ENCODE measurements around the gene PRIMPOL.

PRIMPOL gene

DNA sequence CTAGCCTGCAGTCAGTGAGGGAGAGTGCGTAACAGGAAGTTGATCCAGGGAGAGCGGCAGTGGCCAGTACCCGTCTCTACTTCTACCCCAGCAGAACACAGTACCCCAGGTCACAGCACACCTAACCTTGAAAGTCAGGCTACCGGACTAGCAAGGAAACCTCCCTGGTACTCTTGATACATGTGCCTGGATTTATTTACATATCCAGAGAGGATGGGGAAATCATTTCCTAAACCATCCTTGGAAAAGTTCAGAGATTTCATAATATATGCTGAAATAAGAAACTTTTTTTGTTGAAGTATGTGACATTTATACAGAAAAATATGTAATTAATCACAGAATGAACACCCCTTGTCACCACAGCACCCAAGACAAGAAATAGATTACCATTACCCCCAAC, 24.5 kb downstream of the PRIMPOL start:
- H3K9me3 ChIP-seq (ENCODE audit: control insufficient read depth, low read length) = no peaks in the 10 kb centered on the region
- H3K4me1 ChIP-seq (ENCODE audit: control insufficient read depth, insufficient read depth, low read length) = no peaks in the 10 kb centered on the region
- no peaks in the 10 kb centered on the region for H3K36me3 ChIP-seq (ENCODE audit: control insufficient read depth, insufficient read depth, low read length)
- no peak overlapping the region for H3K9ac ChIP-seq (ENCODE audit: low read length)
- no peak overlapping the region for H3K4me3 ChIP-seq (ENCODE audit: low read length)
- no peaks in the 10 kb centered on the region for H3K27me3 ChIP-seq (ENCODE audit: control insufficient read depth, insufficient read depth, low read length)

GRCh38 chr4:184675018-184675417, 25.5 kb downstream of the PRIMPOL start:
- H3K4me1 ChIP-seq (ENCODE audit: control insufficient read depth, insufficient read depth, low read length) = no peaks in the 10 kb centered on the region
- no peaks in the 10 kb centered on the region for H3K9me3 ChIP-seq (ENCODE audit: control insufficient read depth, low read length)
- H3K4me3 ChIP-seq (ENCODE audit: low read length) = no peak overlapping the region
- no peaks in the 10 kb centered on the region for H3K36me3 ChIP-seq (ENCODE audit: control insufficient read depth, insufficient read depth, low read length)
- no peaks in the 10 kb centered on the region for H3K27me3 ChIP-seq (ENCODE audit: control insufficient read depth, insufficient read depth, low read length)
- H3K9ac ChIP-seq (ENCODE audit: low read length) = no peak overlapping the region

- Histone ChIP-seq H3K36me3 (ENCODE audit: control insufficient read depth, insufficient read depth, low read length) (no peaks in the 10 kb centered on the region), H3K4me1 (ENCODE audit: control insufficient read depth, insufficient read depth, low read length) (no peaks in the 10 kb centered on the region), H3K4me3 (ENCODE audit: low read length) (no peak overlapping the region), H3K9ac (ENCODE audit: low read length) (no peak overlapping the region), H3K9me3 (ENCODE audit: control insufficient read depth, low read length) (no peaks in the 10 kb centered on the region), H3K27me3 (ENCODE audit: control insufficient read depth, insufficient read depth, low read length) (no peaks in the 10 kb centered on the region)
These were observed 26.4 kb downstream of the PRIMPOL start for GRCh38 chr4:184675821-184676492.

- Histone ChIP-seq H3K4me3 (ENCODE audit: low read length) (no peak overlapping the region), H3K9me3 (ENCODE audit: control insufficient read depth, low read length) (no peaks in the 10 kb centered on the region), H3K4me1 (ENCODE audit: control insufficient read depth, insufficient read depth, low read length) (peaks cover 5% of the 10 kb centered on the region), H3K27me3 (ENCODE audit: control insufficient read depth, insufficient read depth, low read length) (no peaks in the 10 kb centered on the region), H3K9ac (ENCODE audit: low read length) (peak overlapping the region; percentile 47), H3K36me3 (ENCODE audit: control insufficient read depth, insufficient read depth, low read length) (no peaks in the 10 kb centered on the region)
These were observed 31.2 kb downstream of the PRIMPOL start for GRCh38 chr4:184680698-184681097.

GRCh38 chr4:184681916-184682315, 32.4 kb downstream of the PRIMPOL start:
- Histone ChIP-seq H3K4me1 (ENCODE audit: control insufficient read depth, insufficient read depth, low read length) (peaks cover 5% of the 10 kb centered on the region), H3K36me3 (ENCODE audit: control insufficient read depth, insufficient read depth, low read length) (no peaks in the 10 kb centered on the region), H3K4me3 (ENCODE audit: low read length) (no peak overlapping the region), H3K9me3 (ENCODE audit: control insufficient read depth, low read length) (no peaks in the 10 kb centered on the region), H3K27me3 (ENCODE audit: control insufficient read depth, insufficient read depth, low read length) (no peaks in the 10 kb centered on the region), H3K9ac (ENCODE audit: low read length) (no peak overlapping the region)

DNA sequence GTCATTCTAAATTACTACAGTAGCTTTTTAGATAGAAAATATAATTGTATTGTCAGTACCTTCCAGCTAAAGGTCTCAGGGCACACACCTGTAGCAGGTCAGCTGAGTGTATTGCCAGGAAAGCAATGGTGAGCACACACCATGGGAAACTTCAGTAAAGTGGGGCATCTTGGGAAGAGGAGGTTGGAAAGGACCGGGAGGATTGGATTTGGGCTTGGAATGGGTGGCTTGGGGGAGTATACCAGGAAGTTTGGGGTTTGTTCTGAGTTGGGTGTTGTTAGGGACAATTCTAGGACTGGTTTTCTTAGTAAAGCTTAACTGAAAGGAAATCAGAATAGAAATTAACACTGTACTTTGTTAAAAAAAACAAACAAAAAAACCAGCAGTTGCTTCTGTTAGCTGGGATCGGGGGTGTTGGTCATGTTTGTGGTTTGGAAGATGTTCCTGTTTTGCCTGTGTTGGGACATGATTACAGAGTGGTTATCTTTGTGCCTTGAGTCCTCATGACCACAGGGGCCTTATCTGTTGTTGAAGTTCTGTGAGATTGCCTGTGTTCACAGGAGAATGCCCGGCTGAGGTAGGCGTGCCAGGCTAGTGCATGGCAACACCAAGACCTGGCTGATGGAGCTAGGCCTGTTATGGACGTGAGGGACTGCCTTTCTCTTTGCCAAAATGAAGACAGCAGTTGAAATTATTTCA, 35.1 kb downstream of the PRIMPOL start:
- no peaks in the 10 kb centered on the region for H3K27me3 ChIP-seq (ENCODE audit: control insufficient read depth, insufficient read depth, low read length)
- no peak overlapping the region for H3K4me3 ChIP-seq (ENCODE audit: low read length)
- H3K9ac ChIP-seq (ENCODE audit: low read length) = no peak overlapping the region
- H3K36me3 ChIP-seq (ENCODE audit: control insufficient read depth, insufficient read depth, low read length) = no peaks in the 10 kb centered on the region
- peaks cover 5% of the 10 kb centered on the region for H3K4me1 ChIP-seq (ENCODE audit: control insufficient read depth, insufficient read depth, low read length)
- no peaks in the 10 kb centered on the region for H3K9me3 ChIP-seq (ENCODE audit: control insufficient read depth, low read length)

- no peaks in the 10 kb centered on the region for H3K36me3 ChIP-seq (ENCODE audit: control insufficient read depth, insufficient read depth, low read length)
- H3K9ac ChIP-seq (ENCODE audit: low read length) = no peak overlapping the region
- no peaks in the 10 kb centered on the region for H3K9me3 ChIP-seq (ENCODE audit: control insufficient read depth, low read length)
- H3K4me1 ChIP-seq (ENCODE audit: control insufficient read depth, insufficient read depth, low read length) = peaks cover 5% of the 10 kb centered on the region
- no peaks in the 10 kb centered on the region for H3K27me3 ChIP-seq (ENCODE audit: control insufficient read depth, insufficient read depth, low read length)
- no peak overlapping the region for H3K4me3 ChIP-seq (ENCODE audit: low read length)
These were observed 38.5 kb downstream of the PRIMPOL start for GRCh38 chr4:184688005-184688404.

GRCh38 chr4:184688447-184688846, 38.9 kb downstream of the PRIMPOL start:
- no peaks in the 10 kb centered on the region for H3K27me3 ChIP-seq (ENCODE audit: control insufficient read depth, insufficient read depth, low read length)
- H3K36me3 ChIP-seq (ENCODE audit: control insufficient read depth, insufficient read depth, low read length) = no peaks in the 10 kb centered on the region
- no peak overlapping the region for H3K4me3 ChIP-seq (ENCODE audit: low read length)
- no peaks in the 10 kb centered on the region for H3K9me3 ChIP-seq (ENCODE audit: control insufficient read depth, low read length)
- no peak overlapping the region for H3K9ac ChIP-seq (ENCODE audit: low read length)
- peaks cover 5% of the 10 kb centered on the region for H3K4me1 ChIP-seq (ENCODE audit: control insufficient read depth, insufficient read depth, low read length)

GRCh38 chr4:184689681-184690080, 40.1 kb downstream of the PRIMPOL start:
- H3K9me3 ChIP-seq (ENCODE audit: control insufficient read depth, low read length) = no peaks in the 10 kb centered on the region
- H3K27me3 ChIP-seq (ENCODE audit: control insufficient read depth, insufficient read depth, low read length) = no peaks in the 10 kb centered on the region
- H3K4me1 ChIP-seq (ENCODE audit: control insufficient read depth, insufficient read depth, low read length) = peaks cover 5% of the 10 kb centered on the region
- H3K36me3 ChIP-seq (ENCODE audit: control insufficient read depth, insufficient read depth, low read length) = no peaks in the 10 kb centered on the region
- no peak overlapping the region for H3K4me3 ChIP-seq (ENCODE audit: low read length)
- no peak overlapping the region for H3K9ac ChIP-seq (ENCODE audit: low read length)

DNA sequence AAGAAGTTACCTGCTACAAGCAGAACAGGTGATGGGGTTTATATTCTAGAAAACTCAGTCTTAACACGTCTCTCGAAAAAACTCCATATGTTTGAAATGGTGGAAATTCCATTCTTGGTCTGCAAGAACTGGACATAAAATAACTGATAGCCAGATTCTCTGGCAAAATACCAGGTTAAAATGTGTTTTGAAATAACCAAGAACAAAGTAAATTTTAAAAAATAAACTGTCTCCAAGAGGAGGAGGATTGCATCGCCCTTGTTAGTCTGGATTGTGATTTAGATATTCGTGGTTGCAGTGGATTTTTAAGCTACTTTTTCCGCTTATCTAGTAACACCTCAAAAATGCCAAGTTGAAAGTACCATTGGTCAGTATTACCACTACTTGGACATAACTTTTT, 43.5 kb downstream of the PRIMPOL start:
- Histone ChIP-seq H3K4me1 (ENCODE audit: control insufficient read depth, insufficient read depth, low read length) (no peaks in the 10 kb centered on the region), H3K27me3 (ENCODE audit: control insufficient read depth, insufficient read depth, low read length) (no peaks in the 10 kb centered on the region), H3K9ac (ENCODE audit: low read length) (no peak overlapping the region), H3K9me3 (ENCODE audit: control insufficient read depth, low read length) (no peaks in the 10 kb centered on the region), H3K4me3 (ENCODE audit: low read length) (no peak overlapping the region), H3K36me3 (ENCODE audit: control insufficient read depth, insufficient read depth, low read length) (no peaks in the 10 kb centered on the region)

DNA sequence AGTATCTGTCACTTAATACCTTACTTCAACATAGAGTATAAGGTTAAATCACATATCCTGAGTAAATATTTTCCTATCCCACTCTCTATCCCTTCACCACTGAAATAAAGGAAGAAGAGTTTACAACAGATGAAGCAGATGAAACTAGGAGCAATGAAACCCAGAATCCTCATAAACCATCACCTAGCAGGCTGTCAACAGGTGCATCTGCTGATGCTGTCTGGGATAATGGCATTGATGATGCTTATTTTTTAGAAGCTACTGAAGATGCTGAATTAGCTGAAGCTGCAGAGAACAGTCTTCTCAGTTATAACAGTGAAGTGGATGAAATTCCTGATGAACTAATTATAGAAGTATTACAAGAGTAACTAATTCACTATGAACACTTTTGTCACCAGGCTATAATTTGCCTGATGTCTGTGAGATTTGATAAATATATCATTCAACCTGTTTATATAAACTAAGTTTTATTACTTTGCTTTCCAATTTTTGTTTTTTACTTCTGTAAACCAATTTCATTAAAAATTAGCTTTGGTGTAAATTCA, 44.9 kb downstream of the PRIMPOL start:
- no peaks in the 10 kb centered on the region for H3K36me3 ChIP-seq (ENCODE audit: control insufficient read depth, insufficient read depth, low read length)

DNA sequence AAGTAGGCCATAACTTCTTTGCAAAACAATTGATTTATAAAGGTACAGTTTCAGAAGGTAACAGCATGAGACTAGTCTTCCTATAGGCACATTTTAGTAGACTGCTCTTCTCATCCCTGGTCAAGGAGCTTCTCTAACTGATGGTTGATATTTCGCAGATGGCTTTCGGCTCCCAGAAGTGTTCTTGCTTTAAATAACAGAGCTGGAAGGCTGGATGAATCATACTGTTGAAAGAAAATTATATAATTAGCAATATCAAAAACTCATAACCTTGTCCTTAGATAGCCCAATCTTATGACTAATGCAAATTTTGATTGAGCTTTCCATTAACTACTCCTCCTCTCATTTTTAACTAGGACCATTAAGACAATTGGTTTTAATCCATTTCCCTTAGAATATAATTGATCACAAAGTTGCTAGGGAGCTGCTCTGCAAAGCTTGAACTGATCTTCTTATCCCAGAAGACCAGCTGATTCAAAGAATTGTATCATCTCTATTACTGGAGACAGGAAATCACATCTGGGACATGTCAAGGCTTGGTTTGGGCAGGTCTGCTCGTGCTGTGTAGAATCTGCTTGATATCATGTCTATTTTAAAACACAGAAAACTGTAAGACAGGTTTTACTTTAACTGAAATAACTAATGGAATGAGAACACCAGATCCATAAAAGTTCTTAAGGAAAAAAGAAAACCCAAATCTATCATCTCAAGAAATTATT, 45.8 kb downstream of the PRIMPOL start:
- Histone ChIP-seq H3K27me3 (ENCODE audit: control insufficient read depth, insufficient read depth, low read length) (no peaks in the 10 kb centered on the region), H3K36me3 (ENCODE audit: control insufficient read depth, insufficient read depth, low read length) (no peaks in the 10 kb centered on the region), H3K9me3 (ENCODE audit: control insufficient read depth, low read length) (no peaks in the 10 kb centered on the region), H3K4me3 (ENCODE audit: low read length) (no peak overlapping the region), H3K9ac (ENCODE audit: low read length) (no peak overlapping the region), H3K4me1 (ENCODE audit: control insufficient read depth, insufficient read depth, low read length) (no peaks in the 10 kb centered on the region)

More for the DNA sequence above, 44.9 kb downstream of the PRIMPOL start:
- no peak overlapping the region for H3K9ac ChIP-seq (ENCODE audit: low read length)
- no peaks in the 10 kb centered on the region for H3K4me1 ChIP-seq (ENCODE audit: control insufficient read depth, insufficient read depth, low read length)
- H3K9me3 ChIP-seq (ENCODE audit: control insufficient read depth, low read length) = no peaks in the 10 kb centered on the region
- H3K4me3 ChIP-seq (ENCODE audit: low read length) = no peak overlapping the region
- no peaks in the 10 kb centered on the region for H3K27me3 ChIP-seq (ENCODE audit: control insufficient read depth, insufficient read depth, low read length)

Measured in mucosa of stomach (tissue), 1 donor.